ENCODE data around the gene SLC41A3.

DNA sequence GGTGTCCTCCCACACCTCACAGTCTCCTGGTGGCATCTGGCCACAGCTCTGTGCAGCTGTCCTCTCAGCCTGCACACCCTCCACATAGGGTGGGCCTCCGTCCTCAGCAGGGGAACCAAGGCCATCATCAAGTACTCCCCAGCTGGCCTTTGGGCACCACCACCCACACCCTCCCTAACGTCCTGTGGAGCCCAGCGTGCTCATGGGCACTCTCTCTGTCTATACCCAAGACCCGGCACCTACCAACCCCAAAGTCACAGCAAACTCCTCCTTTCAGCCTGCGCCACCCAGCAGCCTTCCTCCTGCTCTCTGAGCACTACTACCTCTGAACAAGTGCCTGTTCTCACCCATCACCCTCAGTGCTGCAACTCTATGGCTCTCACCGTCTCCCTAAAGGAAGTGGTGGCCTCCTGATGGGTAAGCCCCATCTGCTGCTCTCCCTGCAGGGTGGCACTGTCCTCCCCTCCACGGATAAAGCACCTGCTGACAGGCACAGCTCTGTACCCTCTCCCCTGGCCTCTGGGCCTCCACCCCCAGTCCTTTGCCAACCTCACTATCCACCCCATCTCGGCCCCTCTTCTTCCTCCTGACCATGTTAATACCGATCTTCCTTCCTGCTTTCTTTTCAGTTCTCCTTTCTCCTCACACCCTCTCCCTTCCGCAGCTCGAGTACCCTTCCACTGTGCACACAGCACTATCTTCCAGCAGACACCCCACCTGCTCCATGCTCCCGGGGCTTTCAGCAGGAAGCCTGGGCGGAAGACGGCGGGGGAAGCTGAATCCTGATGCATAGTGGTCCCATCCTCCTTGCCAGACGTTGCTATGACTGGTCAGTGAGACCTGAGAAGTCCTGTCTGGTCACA is 31.5 kb downstream of the SLC41A3 start:
- TF ChIP-seq, protein P1, sequence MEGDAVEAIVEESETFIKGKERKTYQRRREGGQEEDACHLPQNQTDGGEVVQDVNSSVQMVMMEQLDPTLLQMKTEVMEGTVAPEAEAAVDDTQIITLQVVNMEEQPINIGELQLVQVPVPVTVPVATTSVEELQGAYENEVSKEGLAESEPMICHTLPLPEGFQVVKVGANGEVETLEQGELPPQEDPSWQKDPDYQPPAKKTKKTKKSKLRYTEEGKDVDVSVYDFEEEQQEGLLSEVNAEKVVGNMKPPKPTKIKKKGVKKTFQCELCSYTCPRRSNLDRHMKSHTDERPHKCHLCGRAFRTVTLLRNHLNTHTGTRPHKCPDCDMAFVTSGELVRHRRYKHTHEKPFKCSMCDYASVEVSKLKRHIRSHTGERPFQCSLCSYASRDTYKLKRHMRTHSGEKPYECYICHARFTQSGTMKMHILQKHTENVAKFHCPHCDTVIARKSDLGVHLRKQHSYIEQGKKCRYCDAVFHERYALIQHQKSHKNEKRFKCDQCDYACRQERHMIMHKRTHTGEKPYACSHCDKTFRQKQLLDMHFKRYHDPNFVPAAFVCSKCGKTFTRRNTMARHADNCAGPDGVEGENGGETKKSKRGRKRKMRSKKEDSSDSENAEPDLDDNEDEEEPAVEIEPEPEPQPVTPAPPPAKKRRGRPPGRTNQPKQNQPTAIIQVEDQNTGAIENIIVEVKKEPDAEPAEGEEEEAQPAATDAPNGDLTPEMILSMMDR (IDR thresholded peaks at IDR 0.05) = no peak
- no peak for TF ChIP-seq EP300 (IDR thresholded peaks at IDR 0.05; ENCODE audit: low read depth)
- no peak for TF ChIP-seq POLR2A (IDR thresholded peaks at IDR 0.05)

All from transverse colon (tissue), 3 donors.